Measurements from ENCODE around the gene SCN9A. TPM values are rescaled to one million over a fixed set of nuclear protein-coding genes. Genes with fewer than 3 reads are reported as not detected.

The SCN9A gene
- total and polyA plus RNA-seq, 9 of the 15 experiments (the other 6 are each of a cell fraction or from before 2014, with no cell fraction given): 1.4 to 22.8 (median 7.1) TPM

- Histone ChIP-seq H3K36me3 (ENCODE audit: control insufficient read depth, insufficient read depth, low read length) (no peaks in the 10 kb centered on the region), H3K9me1 (ENCODE audit: control insufficient read depth, insufficient read depth, low read length) (no peaks in the 10 kb centered on the region), H2AFZ (ENCODE audit: low read depth, low read length) (peak overlapping the region; percentile 32; the same call in 1 of the 2 replicates), H3K27me3 (ENCODE audit: control insufficient read depth in 2 of 2, insufficient read depth in 2 of 2, low read length in 2 of 2) (no peaks in the 10 kb centered on the region), H3K4me3 (no peak overlapping the region), H3K9ac (ENCODE audit: insufficient read depth in 1 of 2, low read depth in 2 of 2, low read length in 2 of 2) (no peak overlapping the region), H3K27ac (ENCODE audit: extremely low read depth, low read depth, low read length) (peak overlapping the region; percentile 21; the same call in 1 of the 3 replicates), H3K79me2 (ENCODE audit: control insufficient read depth, insufficient read depth, low read length) (no peaks in the 10 kb centered on the region), H4K20me1 (replicated peaks; ENCODE audit: control insufficient read depth, insufficient read depth, low read length) (no peaks in the 10 kb centered on the region), H3K4me1 (replicated peaks in 1 of 2; ENCODE audit: control insufficient read depth in 2 of 2, insufficient read depth in 2 of 2, low read length in 2 of 2) (peaks cover 0 to 8% of the 10 kb centered on the region in 2 experiments; a peak in 3 of 5 replicates), H3K4me2 (ENCODE audit: insufficient read depth, low read length) (no peak overlapping the region), H3K9me3 (replicated peaks; ENCODE audit: control insufficient read depth, insufficient read depth, low read depth, low read length) (no peaks in the 10 kb centered on the region)
- no peak for DNase-seq (ENCODE audit: extremely low read depth in 1 of 4, low spot score in 3 of 4)
- ChIA-PET CTCF (ENCODE audit: low intra/inter-chr PET ratio) (no interaction called here), POLR2A (no interaction called here)
- no peak for FAIRE-seq
- intact Hi-C loops (cut with micrococcal nuclease): loop anchor here (2.0 kb wide), 1 partner anchor 35 kb away; no protein-coding TSS in a partner anchor
- no TSS peak for BruUV-seq (replicated peaks)
- WGBS (ENCODE audit: insufficient coverage, low coverage, missing lambda C conversion rate): 11% methylated on average over 6 of the region's 6 CpGs
- peak; percentile 77 for ATAC-seq
- in situ Hi-C loops (cut with MboI): loop anchor here (10.0 to 25.0 kb wide), 2 partner anchors 227 to 474 kb away; no protein-coding TSS in a partner anchor
- TF ChIP-seq BCL6 (CRISPR knock-in tag; IDR thresholded peaks at IDR 0.05) (no peak), ETS1 (conservative IDR thresholded peaks at IDR 0.05; ENCODE audit: control insufficient read depth, low read depth, low read length) (no peak), TAF15 (IDR thresholded peaks at IDR 0.05; ENCODE audit: low read depth, low read length) (no peak), KDM1A (IDR thresholded peaks at IDR 0.05) (peak in 1 of 2 experiments; percentile 62; a peak in 2 of 4 replicates), RBFOX2 (IDR thresholded peaks at IDR 0.05; ENCODE audit: low read depth, low read length) (0 out of 2 replicates have a peak, but pooled peaks have one; percentile 20), PRPF4 (IDR thresholded peaks at IDR 0.05; ENCODE audit: insufficient read depth, low read depth, low read length, poor library complexity, severe bottlenecking) (no peak), FOSL1 (tag; conservative IDR thresholded peaks at IDR 0.05) (peak; percentile 93), SMARCB1 (IDR thresholded peaks at IDR 0.05; ENCODE audit: insufficient read length, low read depth) (no peak), NRF1 (conservative IDR thresholded peaks at IDR 0.05 in 1 of 2, IDR thresholded peaks at IDR 0.05 in 1 of 2) (no peak), HMBOX1 (IDR thresholded peaks at IDR 0.05) (no peak), ELK3 (CRISPR knock-in tag; IDR thresholded peaks at IDR 0.05) (no peak), SREBF2 (CRISPR knock-in tag; IDR thresholded peaks at IDR 0.05) (no peak), MEIS2 (IDR thresholded peaks at IDR 0.05; ENCODE audit: partially characterized antibody) (no peak)
- TF ChIP-seq, protein P1, sequence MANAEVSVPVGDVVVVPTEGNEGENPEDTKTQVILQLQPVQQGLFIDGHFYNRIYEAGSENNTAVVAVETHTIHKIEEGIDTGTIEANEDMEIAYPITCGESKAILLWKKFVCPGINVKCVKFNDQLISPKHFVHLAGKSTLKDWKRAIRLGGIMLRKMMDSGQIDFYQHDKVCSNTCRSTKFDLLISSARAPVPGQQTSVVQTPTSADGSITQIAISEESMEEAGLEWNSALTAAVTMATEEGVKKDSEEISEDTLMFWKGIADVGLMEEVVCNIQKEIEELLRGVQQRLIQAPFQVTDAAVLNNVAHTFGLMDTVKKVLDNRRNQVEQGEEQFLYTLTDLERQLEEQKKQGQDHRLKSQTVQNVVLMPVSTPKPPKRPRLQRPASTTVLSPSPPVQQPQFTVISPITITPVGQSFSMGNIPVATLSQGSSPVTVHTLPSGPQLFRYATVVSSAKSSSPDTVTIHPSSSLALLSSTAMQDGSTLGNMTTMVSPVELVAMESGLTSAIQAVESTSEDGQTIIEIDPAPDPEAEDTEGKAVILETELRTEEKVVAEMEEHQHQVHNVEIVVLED (CRISPR knock-in tag; IDR thresholded peaks at IDR 0.05): no peak
Observed at GRCh38 chr2:166411473-166412230, 35.9 kb upstream of the SCN9A start.
